A549 (cell line): Measurements from ENCODE around the gene AFF3. TPM values are rescaled to one million over a fixed set of nuclear protein-coding genes. Genes with fewer than 3 reads are reported as not detected.

ENCODE experiments used
- ATAC-seq, 2 experiments: fragments of 200-7000 bp in 1 of 2; fragments of >200 bp in 1 of 2; cut with Nextera tagmentation in 1 of 2; cut with Tn5 transposase in 1 of 2; 3 replicates each; pipeline versions ENCODE4 v1.8.0 to v1.9.1; 2018 to 2020; ENCODE audit warnings: mild to moderate bottlenecking in 1 of 2, moderate library complexity in 1 of 2
- CTCF ChIA-PET: fragments of 300-600 bp; sonication (Branson Sonifier 250); formaldehyde crosslinking; extraction: SDS; loops from one replicate; lab custom pipeline; 2021; ENCODE audit warnings: antibody characterized with exemption, inconsistent platforms; lab: Yijun Ruan, JAX
- POLR2A ChIA-PET: fragments of 350-600 bp; formaldehyde crosslinking; extraction: SDS; loops from one replicate; lab custom pipeline; 2021; ENCODE audit warnings: antibody characterized with exemption, inconsistent platforms; lab: Yijun Ruan, JAX
- DNase-seq, 2 experiments: peaks; one replicate each; pipeline versions ENCODE4 v3.0.0 to v3.0.0-alpha.2; 2011 to 2016; ENCODE audit warnings: low read depth in 1 of 2, low spot score in 1 of 2
- FAIRE-seq: peaks from 2 replicates; lab custom pipeline; 2011; peaks lifted over from hg19 to GRCh38; lab: Jason Lieb, UNC
- H3K27ac ChIP-seq, 2 experiments: fragments of >200 bp; sonication (Bioruptor Twin); formaldehyde crosslinking; 3 replicates each; pipeline ENCODE4 v1.5.1; 2016 to 2017
- H3K4me1 ChIP-seq: fragments of >200 bp; sonication (Bioruptor Twin); formaldehyde crosslinking; 3 replicates; pipeline ENCODE4 v1.6.1; 2016
- H3K4me2 ChIP-seq: fragments of >200 bp; sonication (Bioruptor Twin); formaldehyde crosslinking; 3 replicates; pipeline ENCODE4 v1.6.1; 2016
- H3K4me3 ChIP-seq: fragments of >200 bp; sonication (Bioruptor Twin); formaldehyde crosslinking; 3 replicates; pipeline ENCODE4 v1.5.1; 2016
- H3K9me3 ChIP-seq: fragments of >200 bp; sonication (Bioruptor Twin); formaldehyde crosslinking; 3 replicates; pipeline ENCODE4 v1.6.1; 2016
- CHD4 ChIP-seq: fragments of 200-600 bp; sonication (generic); IDR thresholded peaks from 2 replicates; pipeline ENCODE4 v1.6.1; 2016; ENCODE audit warnings: antibody characterized with exemption, mild to moderate bottlenecking, borderline replicate concordance
- EHF ChIP-seq: fragments of 250-450 bp; sonication (Bioruptor Pico); IDR thresholded peaks from 2 replicates; pipeline ENCODE4 v1.5.0; 2020; ENCODE audit warnings: mild to moderate bottlenecking
- EHMT2 ChIP-seq: fragments of 200-600 bp; sonication (generic); IDR thresholded peaks from 2 replicates; pipeline ENCODE4 v1.6.1; 2016; ENCODE audit warnings: antibody characterized with exemption, low read depth, mild to moderate bottlenecking, moderate library complexity
- ESRRA ChIP-seq: fragments of 150-350 bp; IDR thresholded peaks from 2 replicates; pipeline ENCODE4 v1.6.1; 2014; ENCODE audit warnings: mild to moderate bottlenecking, low read length, borderline replicate concordance
- FOSB ChIP-seq: fragments of 250-450 bp; sonication (Bioruptor Pico); IDR thresholded peaks from 2 replicates; pipeline ENCODE4 v1.5.0; 2020; ENCODE audit warnings: mild to moderate bottlenecking, moderate library complexity
- FOXS1 ChIP-seq: fragments of 250-450 bp; sonication (Bioruptor Pico); IDR thresholded peaks from 2 replicates; pipeline ENCODE4 v1.5.0; 2020; ENCODE audit warnings: mild to moderate bottlenecking, moderate library complexity
- HEYL ChIP-seq: fragments of 250-450 bp; sonication (Bioruptor Pico); IDR thresholded peaks from 2 replicates; pipeline ENCODE4 v1.8.0; 2021; ENCODE audit warnings: mild to moderate bottlenecking, moderate library complexity
- HOXB5 ChIP-seq: fragments of 250-450 bp; sonication (Bioruptor Pico); IDR thresholded peaks from 2 replicates; pipeline ENCODE4 v1.5.0; 2020; ENCODE audit warnings: mild to moderate bottlenecking, moderate library complexity
- KDM1A ChIP-seq: fragments of 200-600 bp; sonication (generic); IDR thresholded peaks from 2 replicates; pipeline ENCODE4 v1.6.1; 2016; ENCODE audit warnings: low read depth, mild to moderate bottlenecking
- KDM5A ChIP-seq: fragments of 200-600 bp; sonication (generic); IDR thresholded peaks from 2 replicates; pipeline ENCODE4 v1.6.1; 2016; ENCODE audit warnings: antibody characterized with exemption, mild to moderate bottlenecking
- MYC ChIP-seq: IDR thresholded peaks from 2 replicates; pipeline ENCODE4 v1.6.1; 2012; ENCODE audit warnings: mild to moderate bottlenecking, inconsistent platforms, low read length, improper control_type of control experiment, borderline replicate concordance
- NR3C1 ChIP-seq: fragments of >200 bp; sonication (Bioruptor Twin); formaldehyde crosslinking; IDR thresholded peaks from 3 replicates; pipeline ENCODE4 v1.6.1; 2017
- PHF8 ChIP-seq: fragments of 200-600 bp; sonication (generic); IDR thresholded peaks from 2 replicates; pipeline ENCODE4 v1.6.1; 2016; ENCODE audit warnings: low read depth, mild to moderate bottlenecking, antibody characterized with exemption, moderate library complexity, borderline replicate concordance
- POLR2AphosphoS2 ChIP-seq: conservative IDR thresholded peaks from 2 replicates; pipeline ENCODE4 v1.6.1; 2012; ENCODE audit warnings: low read length, improper control_type of control experiment, inconsistent platforms
- RARB ChIP-seq: fragments of 250-450 bp; sonication (Bioruptor Pico); IDR thresholded peaks from 2 replicates; pipeline ENCODE4 v1.8.0; 2021; ENCODE audit warnings: mild to moderate bottlenecking, moderate library complexity
- RFX5 ChIP-seq: fragments of 450-650 bp; IDR thresholded peaks from 2 replicates; pipeline ENCODE4 v1.7.1; 2014; ENCODE audit warnings: antibody characterized with exemption, mild to moderate bottlenecking, moderate library complexity
- SMC3 ChIP-seq: fragments of >200 bp; sonication (Bioruptor Twin); formaldehyde crosslinking; IDR thresholded peaks from 3 replicates; pipeline ENCODE4 v1.6.1; 2018; ENCODE audit warnings: inconsistent platforms
- ZSCAN20 ChIP-seq: fragments of 250-450 bp; sonication (Bioruptor Pico); IDR thresholded peaks from 2 replicates; pipeline ENCODE4 v1.8.0; 2022; ENCODE audit warnings: mild to moderate bottlenecking, moderate library complexity
- WGBS: methylation state at CpG from one replicate; pipeline ENCODE4 v1.1.6; 2017; ENCODE audit errors: missing lambda C conversion rate; 5-methylcytosine and 5-hydroxymethylcytosine counted together
- polyA plus RNA-seq, 4 experiments: library from polyadenylated mRNA; depleted of rRNA in 3 of 4; stranded (reverse); fragments of >200 nt; fragmentation: RNase III in 1 of 4; extraction: RNeasy Plus Mini Kit Qiagen cat#74134 plus additional on column Dnase treatment in 1 of 4; gene quantifications; 2 replicates in 3 of 4; 3 replicates in 1 of 4; pipeline ENCODE4 v1.2.3, GENCODE V29; 2011 to 2017
- TF ChIP-seq, protein P1 (sequence below): fragments of 450-650 bp; IDR thresholded peaks from 2 replicates; pipeline ENCODE4 v1.6.1; 2014; ENCODE audit warnings: antibody characterized with exemption
- TF ChIP-seq, protein P2 (sequence below): IDR thresholded peaks from 2 replicates; pipeline ENCODE4 v1.6.1; 2012
- TF ChIP-seq, protein P3 (sequence below): fragments of >200 bp; sonication (Bioruptor Twin); formaldehyde crosslinking; IDR thresholded peaks from 3 replicates; pipeline ENCODE4 v1.6.1; 2016

Gene AFF3
- polyA plus RNA-seq, 2 of the 4 experiments (the other 2 are of a cell fraction), result not detected

DNA sequence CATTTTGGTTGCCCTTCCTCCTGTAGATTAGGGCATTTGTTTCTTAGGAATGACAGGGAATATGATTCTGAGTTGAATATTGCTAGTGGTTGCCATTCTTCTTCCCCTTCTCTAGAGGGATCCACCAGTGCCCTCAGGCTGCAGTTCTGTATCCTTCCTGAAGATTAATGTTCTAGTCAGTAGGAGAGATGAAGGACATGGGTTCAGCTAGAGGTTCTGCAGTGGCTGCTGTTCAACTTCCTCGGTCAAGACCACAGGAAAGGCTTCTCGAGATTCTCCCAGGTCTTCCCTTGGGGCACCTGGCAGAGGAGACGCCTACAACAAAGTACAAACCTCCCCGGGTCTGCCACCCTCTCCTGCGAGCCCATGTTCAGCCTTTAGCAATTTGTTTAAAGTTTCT lies 325.5 kb downstream of the AFF3 start:
- Histone ChIP-seq H3K27ac (no peak overlapping the region), H3K4me1 (no peaks in the 10 kb centered on the region), H3K4me3 (no peak overlapping the region)
- WGBS, result 2% methylated on average over 5 of the region's 5 CpGs
- POLR2A ChIA-PET, result no interaction called here
- FAIRE-seq, result no peak
- CTCF ChIA-PET, result no interaction called here
- TF ChIP-seq KDM5A, result no peak
- no peak for TF ChIP-seq ESRRA
- no peak for TF ChIP-seq POLR2AphosphoS2
- TF ChIP-seq RARB (CRISPR knock-in tag), result no peak
- TF ChIP-seq HOXB5 (CRISPR knock-in tag), result no peak
- TF ChIP-seq, protein P1, sequence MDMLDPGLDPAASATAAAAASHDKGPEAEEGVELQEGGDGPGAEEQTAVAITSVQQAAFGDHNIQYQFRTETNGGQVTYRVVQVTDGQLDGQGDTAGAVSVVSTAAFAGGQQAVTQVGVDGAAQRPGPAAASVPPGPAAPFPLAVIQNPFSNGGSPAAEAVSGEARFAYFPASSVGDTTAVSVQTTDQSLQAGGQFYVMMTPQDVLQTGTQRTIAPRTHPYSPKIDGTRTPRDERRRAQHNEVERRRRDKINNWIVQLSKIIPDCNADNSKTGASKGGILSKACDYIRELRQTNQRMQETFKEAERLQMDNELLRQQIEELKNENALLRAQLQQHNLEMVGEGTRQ, result no peak
- no peak for TF ChIP-seq KDM1A
- TF ChIP-seq, protein P2, sequence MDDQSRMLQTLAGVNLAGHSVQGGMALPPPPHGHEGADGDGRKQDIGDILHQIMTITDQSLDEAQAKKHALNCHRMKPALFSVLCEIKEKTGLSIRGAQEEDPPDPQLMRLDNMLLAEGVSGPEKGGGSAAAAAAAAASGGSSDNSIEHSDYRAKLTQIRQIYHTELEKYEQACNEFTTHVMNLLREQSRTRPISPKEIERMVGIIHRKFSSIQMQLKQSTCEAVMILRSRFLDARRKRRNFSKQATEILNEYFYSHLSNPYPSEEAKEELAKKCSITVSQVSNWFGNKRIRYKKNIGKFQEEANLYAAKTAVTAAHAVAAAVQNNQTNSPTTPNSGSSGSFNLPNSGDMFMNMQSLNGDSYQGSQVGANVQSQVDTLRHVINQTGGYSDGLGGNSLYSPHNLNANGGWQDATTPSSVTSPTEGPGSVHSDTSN, result no peak
- TF ChIP-seq CHD4, result no peak
- TF ChIP-seq, protein P3, sequence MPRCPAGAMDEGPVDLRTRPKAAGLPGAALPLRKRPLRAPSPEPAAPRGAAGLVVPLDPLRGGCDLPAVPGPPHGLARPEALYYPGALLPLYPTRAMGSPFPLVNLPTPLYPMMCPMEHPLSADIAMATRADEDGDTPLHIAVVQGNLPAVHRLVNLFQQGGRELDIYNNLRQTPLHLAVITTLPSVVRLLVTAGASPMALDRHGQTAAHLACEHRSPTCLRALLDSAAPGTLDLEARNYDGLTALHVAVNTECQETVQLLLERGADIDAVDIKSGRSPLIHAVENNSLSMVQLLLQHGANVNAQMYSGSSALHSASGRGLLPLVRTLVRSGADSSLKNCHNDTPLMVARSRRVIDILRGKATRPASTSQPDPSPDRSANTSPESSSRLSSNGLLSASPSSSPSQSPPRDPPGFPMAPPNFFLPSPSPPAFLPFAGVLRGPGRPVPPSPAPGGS, result no peak
- TF ChIP-seq FOSB (CRISPR knock-in tag), result no peak
- TF ChIP-seq RFX5, result no peak
- no peak for TF ChIP-seq HEYL (CRISPR knock-in tag)
- TF ChIP-seq MYC, result no peak
- TF ChIP-seq PHF8, result no peak
- TF ChIP-seq EHF, result no peak
- TF ChIP-seq, all 56 proteins: peak for 0
- H3K4me2 ChIP-seq, result no peak overlapping the region
- H3K9me3 ChIP-seq, result no peaks in the 10 kb centered on the region
- DNase-seq, result no peak
- no peak for ATAC-seq

DNA sequence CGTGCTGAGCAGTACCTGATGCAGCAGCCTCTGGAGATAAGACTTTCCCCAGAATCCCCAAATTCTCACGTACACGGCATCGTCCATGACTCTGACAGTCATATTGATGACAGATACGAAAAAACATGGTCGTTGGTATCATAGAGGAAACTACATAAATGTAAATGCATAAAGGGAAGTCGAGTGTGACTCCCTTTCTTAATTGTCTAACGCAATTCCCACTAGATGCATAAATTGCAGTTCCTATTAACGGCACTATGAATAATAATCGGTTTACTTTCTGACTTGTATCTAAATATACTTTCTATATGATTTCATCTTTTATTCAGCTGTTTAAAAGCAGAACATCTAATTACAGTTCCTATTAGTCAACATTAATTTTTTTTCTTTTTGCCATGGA lies 330.0 kb downstream of the AFF3 start:
- ATAC-seq (no peak), FAIRE-seq (no peak), DNase-seq (no peak)
- TF ChIP-seq EHMT2 (no peak), SMC3 (no peak)
- TF ChIP-seq, protein P3, result no peak
- POLR2A ChIA-PET, result no interaction called here
- H3K4me2 ChIP-seq, result no peak overlapping the region
- H3K4me3 ChIP-seq, result no peak overlapping the region
- H3K4me1 ChIP-seq, result no peaks in the 10 kb centered on the region
- WGBS, result 43% methylated on average over 10 of the region's 10 CpGs
- no peak overlapping the region for H3K27ac ChIP-seq
- H3K9me3 ChIP-seq, result no peaks in the 10 kb centered on the region
- CTCF ChIA-PET, result no interaction called here

DNA sequence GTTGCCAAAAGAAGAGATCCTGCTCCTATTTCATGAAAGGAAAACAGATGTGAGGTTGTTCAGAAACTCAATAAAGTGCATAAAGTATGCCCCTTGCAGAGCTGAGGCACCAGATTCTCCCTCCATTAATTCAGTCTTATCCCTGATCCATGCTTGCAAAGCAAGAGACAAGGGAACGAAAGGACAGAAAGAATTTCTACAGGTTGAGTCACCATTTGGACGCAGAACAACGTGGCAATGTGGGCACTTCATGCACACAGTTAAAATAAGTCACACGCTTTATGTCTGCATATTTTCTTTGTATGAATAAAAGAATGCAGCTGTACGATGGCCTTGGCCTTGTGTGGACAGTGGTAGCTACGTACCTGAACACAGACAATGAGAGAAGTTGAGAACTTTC lies 330.8 kb downstream of the AFF3 start:
- CTCF ChIA-PET, result no interaction called here
- 22% methylated on average over 6 of the region's 6 CpGs for WGBS
- FAIRE-seq (no peak), DNase-seq (no peak), ATAC-seq (no peak)
- no peak overlapping the region for H3K27ac ChIP-seq
- no peak overlapping the region for H3K4me2 ChIP-seq
- POLR2A ChIA-PET, result no interaction called here
- TF ChIP-seq KDM5A, result no peak
- TF ChIP-seq ZSCAN20 (CRISPR knock-in tag), result no peak
- TF ChIP-seq FOXS1 (CRISPR knock-in tag), result no peak
- TF ChIP-seq NR3C1, result no peak
- H3K4me3 ChIP-seq, result no peak overlapping the region
- H3K4me1 ChIP-seq, result no peaks in the 10 kb centered on the region
- no peaks in the 10 kb centered on the region for H3K9me3 ChIP-seq
